Osteoblast (primary cell): ENCODE data around the gene APBB1IP. TPM values are rescaled to one million over a fixed set of nuclear protein-coding genes. Genes with fewer than 3 reads are reported as not detected.
"Not testable (repeated sequence)": the region's sequence is repeated elsewhere in the genome, so short reads cannot be mapped to it uniquely, and the experiment has no call there.

Experiments used
- DNase-seq: peaks from one replicate; pipeline ENCODE4 v3.0.0; 2011; ENCODE audit warnings: low spot score, mixed read lengths; ENCODE audit not compliant: insufficient read length; ENCODE audit errors: missing footprints
- H2AFZ ChIP-seq: 2 replicates; pipeline ENCODE4 v1.6.0; 2011; ENCODE audit warnings: mild to moderate bottlenecking, low read length
- H3K27ac ChIP-seq: 2 replicates; pipeline ENCODE4 v1.5.1; 2011; ENCODE audit warnings: mild to moderate bottlenecking, low read depth, low read length, moderate library complexity
- H3K27me3 ChIP-seq: 2 replicates; pipeline ENCODE4 v1.6.0; 2012; ENCODE audit warnings: mild to moderate bottlenecking, control low read depth, inconsistent platforms, low read length, moderate library complexity; ENCODE audit not compliant: insufficient read depth
- H3K36me3 ChIP-seq: 2 replicates; pipeline ENCODE4 v1.5.1; 2011; ENCODE audit warnings: mild to moderate bottlenecking, low read length, control low read depth, moderate library complexity; ENCODE audit not compliant: insufficient read depth
- H3K4me1 ChIP-seq: 2 replicates; pipeline ENCODE4 v1.5.1; 2011; ENCODE audit warnings: mild to moderate bottlenecking, low read length, control low read depth, moderate library complexity; ENCODE audit not compliant: insufficient read depth
- H3K4me2 ChIP-seq: 2 replicates; pipeline ENCODE4 v1.6.0; 2011; ENCODE audit warnings: mild to moderate bottlenecking, low read length; ENCODE audit not compliant: insufficient read depth
- H3K4me3 ChIP-seq: fragments of 200-600 bp; sonication (generic); 3 replicates; pipeline ENCODE4 v1.5.1; 2012; ENCODE audit warnings: mild to moderate bottlenecking, low read length, inconsistent platforms; ENCODE audit not compliant: insufficient read depth
- H3K79me2 ChIP-seq: 2 replicates; pipeline ENCODE4 v1.6.0; 2012; ENCODE audit warnings: mild to moderate bottlenecking, low read length, control low read depth, inconsistent platforms; ENCODE audit not compliant: insufficient read depth
- H3K9me3 ChIP-seq: 2 replicates; pipeline ENCODE4 v1.5.1; 2011; ENCODE audit warnings: low read depth, low read length, control low read depth
- H4K20me1 ChIP-seq: 2 replicates; pipeline ENCODE4 v1.6.0; 2012; ENCODE audit warnings: mild to moderate bottlenecking, low read length, control low read depth; ENCODE audit not compliant: insufficient read depth
- total RNA-seq: library from RNA; depleted of rRNA; stranded (reverse); fragments of >200 nt; gene quantifications from 2 replicates; pipeline ENCODE4 v1.2.3, GENCODE V29; 2012
- TF ChIP-seq, protein P1 (sequence below): IDR thresholded peaks from 2 replicates; pipeline ENCODE4 v1.5.1; 2011; ENCODE audit warnings: mild to moderate bottlenecking, low read depth, low read length, moderate library complexity; ENCODE audit errors: extremely low read depth

Gene APBB1IP
- total RNA-seq, 1 donor: 14.8 TPM

DNA sequence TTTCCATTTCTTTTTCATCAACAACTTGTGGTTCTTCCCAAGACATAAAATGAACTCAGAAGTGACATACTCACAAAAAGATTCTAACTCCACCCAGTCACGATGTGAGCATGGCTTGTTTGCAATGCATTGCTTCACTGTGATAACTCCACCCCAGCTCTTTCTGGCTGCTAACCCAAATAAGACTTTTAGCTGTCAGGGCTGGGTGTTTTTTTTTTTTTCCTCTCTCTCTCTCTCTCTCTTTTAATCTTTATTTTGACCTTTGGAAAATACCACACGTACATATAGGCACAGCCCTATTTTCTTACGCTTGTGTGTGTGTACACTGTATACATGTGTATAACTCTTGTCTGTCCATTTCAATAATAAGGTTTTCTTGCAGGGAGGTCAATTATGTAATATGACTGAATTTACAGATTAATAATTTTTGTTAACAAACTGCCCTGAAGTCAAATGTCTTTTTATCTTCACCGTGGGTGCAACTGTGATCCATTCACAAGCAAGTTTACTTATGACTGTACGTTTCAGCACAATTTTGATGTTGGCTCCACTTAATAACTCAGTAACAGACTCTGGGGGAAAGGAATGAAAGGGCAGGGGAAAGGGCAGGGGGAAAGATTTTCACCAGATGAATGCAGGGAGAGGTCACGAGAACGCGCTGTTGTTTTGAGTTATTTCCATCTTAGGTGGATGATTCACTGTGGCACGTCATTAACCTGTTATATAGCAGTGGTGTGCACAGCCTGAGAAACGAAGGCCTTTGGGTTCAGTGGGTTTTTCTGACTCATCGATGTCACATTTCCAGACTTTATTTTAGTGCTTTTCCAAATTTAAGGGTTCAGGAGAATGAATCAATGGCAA is 49.1 kb downstream of the APBB1IP start:
- no peak overlapping the region for H2AFZ ChIP-seq
- peak; percentile 62 for DNase-seq
- TF ChIP-seq, protein P1, sequence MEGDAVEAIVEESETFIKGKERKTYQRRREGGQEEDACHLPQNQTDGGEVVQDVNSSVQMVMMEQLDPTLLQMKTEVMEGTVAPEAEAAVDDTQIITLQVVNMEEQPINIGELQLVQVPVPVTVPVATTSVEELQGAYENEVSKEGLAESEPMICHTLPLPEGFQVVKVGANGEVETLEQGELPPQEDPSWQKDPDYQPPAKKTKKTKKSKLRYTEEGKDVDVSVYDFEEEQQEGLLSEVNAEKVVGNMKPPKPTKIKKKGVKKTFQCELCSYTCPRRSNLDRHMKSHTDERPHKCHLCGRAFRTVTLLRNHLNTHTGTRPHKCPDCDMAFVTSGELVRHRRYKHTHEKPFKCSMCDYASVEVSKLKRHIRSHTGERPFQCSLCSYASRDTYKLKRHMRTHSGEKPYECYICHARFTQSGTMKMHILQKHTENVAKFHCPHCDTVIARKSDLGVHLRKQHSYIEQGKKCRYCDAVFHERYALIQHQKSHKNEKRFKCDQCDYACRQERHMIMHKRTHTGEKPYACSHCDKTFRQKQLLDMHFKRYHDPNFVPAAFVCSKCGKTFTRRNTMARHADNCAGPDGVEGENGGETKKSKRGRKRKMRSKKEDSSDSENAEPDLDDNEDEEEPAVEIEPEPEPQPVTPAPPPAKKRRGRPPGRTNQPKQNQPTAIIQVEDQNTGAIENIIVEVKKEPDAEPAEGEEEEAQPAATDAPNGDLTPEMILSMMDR: no peak
- peak overlapping the region; percentile 36 for H3K4me3 ChIP-seq
- H3K27me3 ChIP-seq: no peaks in the 10 kb centered on the region
- no peaks in the 10 kb centered on the region for H3K79me2 ChIP-seq
- H3K4me1 ChIP-seq: peaks cover 31% of the 10 kb centered on the region
- H3K4me2 ChIP-seq: peak overlapping the region; percentile 71
- H3K9me3 ChIP-seq: no peaks in the 10 kb centered on the region
- H3K36me3 ChIP-seq: no peaks in the 10 kb centered on the region
- H4K20me1 ChIP-seq: no peaks in the 10 kb centered on the region
- H3K27ac ChIP-seq: peak overlapping the region; percentile 99

DNA sequence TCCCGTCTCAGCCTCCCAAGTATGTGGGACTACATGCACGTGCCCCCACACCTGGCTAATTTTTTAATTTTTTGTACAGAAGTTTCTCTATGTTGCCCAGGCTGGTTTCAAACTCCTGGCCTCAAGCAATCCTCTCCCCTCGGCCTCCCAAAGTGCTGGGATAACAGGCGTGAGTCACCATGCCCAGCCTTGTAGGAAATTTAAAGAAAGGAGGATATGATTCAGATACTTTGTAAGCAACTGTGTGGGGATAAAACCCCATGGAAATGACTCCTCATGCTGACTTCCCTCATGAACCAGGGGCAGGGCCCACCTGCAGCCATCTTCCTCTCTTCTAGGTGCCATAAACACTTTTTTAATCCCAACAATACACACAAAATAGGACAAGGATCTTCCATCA is 50.2 kb downstream of the APBB1IP start:
- Histone ChIP-seq H3K79me2 (no peaks in the 10 kb centered on the region), H3K27me3 (no peaks in the 10 kb centered on the region), H3K27ac (peak overlapping the region; percentile 99), H3K4me1 (peaks cover 31% of the 10 kb centered on the region), H2AFZ (no peak overlapping the region), H3K36me3 (no peaks in the 10 kb centered on the region), H3K4me2 (no peak overlapping the region), H4K20me1 (no peaks in the 10 kb centered on the region), H3K4me3 (no peak overlapping the region), H3K9me3 (no peaks in the 10 kb centered on the region)
- no peak for DNase-seq
- TF ChIP-seq, protein P1: no peak

DNA sequence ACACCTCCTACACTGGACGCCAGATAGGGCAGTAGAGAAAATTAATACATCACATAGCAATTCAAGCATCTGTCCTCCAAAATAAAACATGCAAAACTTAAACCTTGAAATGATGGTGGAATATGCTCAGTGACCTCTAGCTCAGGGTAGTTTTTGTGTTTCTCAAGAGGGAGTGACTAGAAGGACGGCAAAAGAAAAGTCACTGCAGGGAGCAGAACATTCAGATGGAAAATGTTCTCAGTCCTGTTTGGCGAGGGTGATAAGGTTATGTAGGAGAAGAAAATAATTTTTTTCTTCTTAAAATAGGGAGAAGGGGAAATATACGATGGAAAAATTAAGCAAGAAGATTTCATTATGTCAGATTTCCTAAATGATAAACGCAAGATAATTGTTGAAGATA is 50.9 kb downstream of the APBB1IP start:
- Histone ChIP-seq H3K27ac (peak overlapping the region; percentile 99), H3K9me3 (no peaks in the 10 kb centered on the region), H3K27me3 (no peaks in the 10 kb centered on the region), H3K36me3 (no peaks in the 10 kb centered on the region), H2AFZ (no peak overlapping the region), H4K20me1 (no peaks in the 10 kb centered on the region), H3K4me2 (no peak overlapping the region), H3K79me2 (no peaks in the 10 kb centered on the region), H3K4me1 (peaks cover 31% of the 10 kb centered on the region), H3K4me3 (no peak overlapping the region)
- DNase-seq: no peak
- TF ChIP-seq, protein P1: no peak

DNA sequence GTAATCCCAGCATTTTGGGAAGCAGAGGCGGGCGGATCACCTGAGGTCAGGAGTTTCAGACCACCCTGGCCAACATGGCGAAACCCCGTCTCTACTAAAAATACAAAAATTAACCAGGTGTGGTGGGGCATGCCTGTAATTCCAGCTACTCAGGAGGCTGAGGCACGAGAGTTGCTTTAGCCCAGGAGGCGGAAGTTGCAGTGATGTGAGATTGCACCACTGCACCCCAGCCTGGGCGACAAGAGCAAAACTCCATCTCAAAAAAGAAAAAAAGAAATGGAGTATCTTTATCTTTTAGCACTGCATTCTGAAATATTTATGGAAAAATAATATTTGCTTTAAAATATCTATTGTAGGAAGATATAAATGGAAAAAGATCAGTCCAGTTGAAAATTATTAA is 52.2 kb downstream of the APBB1IP start:
- H4K20me1 ChIP-seq: not testable (repeated sequence)

More for the DNA sequence above, 52.2 kb downstream of the APBB1IP start:
- not testable (repeated sequence) for H3K27me3 ChIP-seq, H2AFZ ChIP-seq, H3K36me3 ChIP-seq, H3K4me3 ChIP-seq, DNase-seq, H3K79me2 ChIP-seq, H3K4me2 ChIP-seq, H3K9me3 ChIP-seq, H3K27ac ChIP-seq
- H3K4me1 ChIP-seq: peaks cover 23% of the 10 kb centered on the region
